ENCODE data around the gene SLC26A1.

SLC26A1 gene

GRCh38 chr4:993111-994029 is at the start of gene SLC26A1:
Gene SLC26A1, minus strand, starts transcription at chr4:993404. Its CDS starts 1,701 bp downstream, at chr4:991703.
- no peak for DNase-seq

- DNase-seq: no peak
Observed at GRCh38 chr4:1042352-1043055, 49.3 kb upstream of the SLC26A1 start.

GRCh38 chr4:1041936-1042330 is 48.7 kb upstream of the SLC26A1 start:
- no peak for DNase-seq

GRCh38 chr4:1041147-1041935 is 48.1 kb upstream of the SLC26A1 start:
- DNase-seq: no peak

GRCh38 chr4:1040344-1041146 is 47.3 kb upstream of the SLC26A1 start:
- DNase-seq: no peak

GRCh38 chr4:1039493-1040343 is 46.5 kb upstream of the SLC26A1 start:
- no peak for DNase-seq

GRCh38 chr4:1038948-1039492 is 45.8 kb upstream of the SLC26A1 start:
- no peak for DNase-seq

GRCh38 chr4:1036976-1037810 is 44.0 kb upstream of the SLC26A1 start:
- DNase-seq: no peak

GRCh38 chr4:1036095-1036494 is 42.9 kb upstream of the SLC26A1 start:
- no peak for DNase-seq

GRCh38 chr4:1035510-1035909 is 42.3 kb upstream of the SLC26A1 start:
- no peak for DNase-seq

- DNase-seq: no peak
Observed at GRCh38 chr4:1033840-1034551, 40.8 kb upstream of the SLC26A1 start.

GRCh38 chr4:1032861-1033260 is 39.7 kb upstream of the SLC26A1 start:
- DNase-seq: no peak

- DNase-seq: no peak
Observed at GRCh38 chr4:1031956-1032795, 39.0 kb upstream of the SLC26A1 start.

GRCh38 chr4:1031346-1031745 is 38.1 kb upstream of the SLC26A1 start:
- DNase-seq: no peak

- DNase-seq: no peak
Observed at GRCh38 chr4:1030559-1030958, 37.4 kb upstream of the SLC26A1 start.

GRCh38 chr4:1030031-1030430 is 36.8 kb upstream of the SLC26A1 start:
- DNase-seq: no peak

GRCh38 chr4:1029529-1029928 is 36.3 kb upstream of the SLC26A1 start:
- DNase-seq: no peak

GRCh38 chr4:1028574-1029220 is 35.5 kb upstream of the SLC26A1 start:
- DNase-seq: no peak
